ENCODE data around the gene SMG6.

Gene SMG6

DNA sequence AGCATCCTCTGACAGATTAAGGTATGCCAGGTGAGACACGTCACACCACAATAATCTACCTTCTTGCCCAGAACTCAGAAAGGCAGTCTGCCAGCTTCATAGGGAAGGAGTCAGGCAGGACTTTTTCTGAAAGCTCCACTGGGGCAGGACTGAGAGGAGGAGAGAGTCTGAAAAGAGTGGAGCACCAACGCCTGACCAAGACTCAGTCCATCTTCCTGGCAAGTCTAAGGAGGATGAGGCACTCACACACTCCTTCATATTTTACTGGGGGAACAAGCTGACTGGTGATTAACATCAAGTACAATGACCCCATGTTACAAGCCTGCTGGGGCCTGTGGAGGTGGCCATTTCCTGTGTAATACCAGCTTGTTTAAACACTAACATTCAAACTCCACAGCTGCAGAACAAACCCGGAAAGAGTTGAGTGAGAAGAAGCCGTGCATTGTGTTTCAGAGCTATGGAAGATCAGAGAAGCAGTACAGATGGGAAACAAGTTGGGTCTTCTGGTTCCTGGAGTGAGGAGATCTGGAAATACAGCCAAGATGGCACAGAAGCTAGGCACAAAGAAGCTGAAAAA lies 126.3 kb downstream of the SMG6 start:
- Histone ChIP-seq H3K36me3 (replicated peaks; ENCODE audit: low read depth, low read length) (no peaks in the 10 kb centered on the region), H3K27ac (ENCODE audit: low read length) (no peak overlapping the region), H3K4me1 (ENCODE audit: low read length) (no peaks in the 10 kb centered on the region), H2AFZ (ENCODE audit: low read depth, low read length) (no peak overlapping the region), H3K9ac (ENCODE audit: low read length) (no peak overlapping the region), H3K27me3 (ENCODE audit: low read depth, low read length) (no peaks in the 10 kb centered on the region), H3K4me2 (ENCODE audit: low read length) (no peak overlapping the region), H3K79me2 (ENCODE audit: low read length) (no peaks in the 10 kb centered on the region), H4K20me1 (ENCODE audit: insufficient read depth, low read length) (no peaks in the 10 kb centered on the region), H3K9me3 (ENCODE audit: insufficient read depth, low read length) (no peaks in the 10 kb centered on the region), H3K4me3 (ENCODE audit: low read length) (no peak overlapping the region)
- TF ChIP-seq EZH2phosphoT487 (IDR thresholded peaks at IDR 0.05; ENCODE audit: low read depth) = no peak
- no peak for TF ChIP-seq CTCF (IDR thresholded peaks at IDR 0.05; ENCODE audit: low read depth, low read length)

- no peak overlapping the region for H2AFZ ChIP-seq (ENCODE audit: low read depth, low read length)
- H3K79me2 ChIP-seq (ENCODE audit: low read length) = no peaks in the 10 kb centered on the region
- H3K27ac ChIP-seq (ENCODE audit: low read length) = no peak overlapping the region
- no peaks in the 10 kb centered on the region for H3K4me1 ChIP-seq (ENCODE audit: low read length)
- H3K9ac ChIP-seq (ENCODE audit: low read length) = no peak overlapping the region
- H4K20me1 ChIP-seq (ENCODE audit: insufficient read depth, low read length) = no peaks in the 10 kb centered on the region
- H3K4me2 ChIP-seq (ENCODE audit: low read length) = no peak overlapping the region
- H3K4me3 ChIP-seq (ENCODE audit: low read length) = no peak overlapping the region
- TF ChIP-seq CTCF (IDR thresholded peaks at IDR 0.05; ENCODE audit: low read depth, low read length) (no peak), EZH2phosphoT487 (IDR thresholded peaks at IDR 0.05; ENCODE audit: low read depth) (no peak)
- no peaks in the 10 kb centered on the region for H3K27me3 ChIP-seq (ENCODE audit: low read depth, low read length)
- H3K9me3 ChIP-seq (ENCODE audit: insufficient read depth, low read length) = no peaks in the 10 kb centered on the region
- H3K36me3 ChIP-seq (replicated peaks; ENCODE audit: low read depth, low read length) = no peaks in the 10 kb centered on the region
Observed at GRCh38 chr17:2176499-2177169, 127.0 kb downstream of the SMG6 start.

- Histone ChIP-seq H3K9ac (ENCODE audit: low read length) (no peak overlapping the region), H4K20me1 (ENCODE audit: insufficient read depth, low read length) (0 out of 2 replicates have a peak, but pooled peaks cover 2% of the 10 kb centered on the region), H2AFZ (ENCODE audit: low read depth, low read length) (no peak overlapping the region), H3K9me3 (ENCODE audit: insufficient read depth, low read length) (no peaks in the 10 kb centered on the region), H3K36me3 (replicated peaks; ENCODE audit: low read depth, low read length) (no peaks in the 10 kb centered on the region), H3K4me2 (ENCODE audit: low read length) (no peak overlapping the region), H3K4me3 (ENCODE audit: low read length) (no peak overlapping the region), H3K4me1 (ENCODE audit: low read length) (no peaks in the 10 kb centered on the region), H3K27me3 (ENCODE audit: low read depth, low read length) (no peaks in the 10 kb centered on the region), H3K79me2 (ENCODE audit: low read length) (no peaks in the 10 kb centered on the region), H3K27ac (ENCODE audit: low read length) (no peak overlapping the region)
- TF ChIP-seq EZH2phosphoT487 (IDR thresholded peaks at IDR 0.05; ENCODE audit: low read depth) = no peak
- TF ChIP-seq CTCF (IDR thresholded peaks at IDR 0.05; ENCODE audit: low read depth, low read length) = no peak
Observed at GRCh38 chr17:2175294-2175628, 128.3 kb downstream of the SMG6 start.

- 0 out of 2 replicates have a peak, but pooled peaks cover 3% of the 10 kb centered on the region for H4K20me1 ChIP-seq (ENCODE audit: insufficient read depth, low read length)
- no peaks in the 10 kb centered on the region for H3K27me3 ChIP-seq (ENCODE audit: low read depth, low read length)
- no peak overlapping the region for H3K27ac ChIP-seq (ENCODE audit: low read length)
- TF ChIP-seq CTCF (IDR thresholded peaks at IDR 0.05; ENCODE audit: low read depth, low read length) = no peak
- no peak for TF ChIP-seq EZH2phosphoT487 (IDR thresholded peaks at IDR 0.05; ENCODE audit: low read depth)
- H2AFZ ChIP-seq (ENCODE audit: low read depth, low read length) = no peak overlapping the region
- no peaks in the 10 kb centered on the region for H3K4me1 ChIP-seq (ENCODE audit: low read length)
- H3K4me3 ChIP-seq (ENCODE audit: low read length) = no peak overlapping the region
- H3K9me3 ChIP-seq (ENCODE audit: insufficient read depth, low read length) = no peaks in the 10 kb centered on the region
- H3K9ac ChIP-seq (ENCODE audit: low read length) = no peak overlapping the region
- H3K36me3 ChIP-seq (replicated peaks; ENCODE audit: low read depth, low read length) = no peaks in the 10 kb centered on the region
- no peaks in the 10 kb centered on the region for H3K79me2 ChIP-seq (ENCODE audit: low read length)
- no peak overlapping the region for H3K4me2 ChIP-seq (ENCODE audit: low read length)
Observed at GRCh38 chr17:2174468-2175293, 128.9 kb downstream of the SMG6 start.
